HepG2 (cell line): ENCODE data around the gene LRP1B. TPM values are rescaled to one million over a fixed set of nuclear protein-coding genes. Genes with fewer than 3 reads are reported as not detected.

Experiments used
- ATAC-seq: fragments of 200-7000 bp; cut with Tn5 transposase; 3 replicates; pipeline ENCODE4 v1.9.1; 2020; ENCODE audit warnings: mild to moderate bottlenecking, moderate library complexity
- BruUV-seq: library from RNA; stranded (reverse); fragments of 400-500 nt; replicated peaks from 2 replicates; lab custom pipeline; 2021; lab: Mats Ljungman, UMichigan
- CTCF ChIA-PET: fragments of 300-600 bp; formaldehyde crosslinking; extraction: SDS; loops from one replicate; lab custom pipeline; 2021; ENCODE audit warnings: low total read pairs, inconsistent platforms, low intra/inter-chr PET ratio; lab: Yijun Ruan, JAX
- POLR2A ChIA-PET: fragments of 350-600 bp; sonication (Branson Sonifier 250); formaldehyde crosslinking; loops from one replicate; lab custom pipeline; 2020; ENCODE audit warnings: antibody characterized with exemption, inconsistent platforms; lab: Yijun Ruan, JAX
- DNase-seq: peaks from one replicate; pipeline ENCODE4 v3.0.0-alpha.2; 2015; ENCODE audit warnings: low spot score
- FAIRE-seq: peaks from 3 replicates; lab custom pipeline; 2011; peaks lifted over from hg19 to GRCh38; lab: Jason Lieb, UNC
- H2AFZ ChIP-seq: one replicate; pipeline ENCODE4 v1.6.1; 2011; ENCODE audit warnings: low read length, inconsistent platforms
- H3K27ac ChIP-seq: fragments of 300-600 bp; 3 replicates; pipeline ENCODE4 v1.8.0; 2011; ENCODE audit warnings: mixed run types, mild to moderate bottlenecking, mixed read lengths, low read length, inconsistent platforms; ENCODE audit not compliant: insufficient read depth; ENCODE audit errors: extremely low read length
- H3K27me3 ChIP-seq, 2 experiments: fragments of 200-600 bp in 1 of 2; 2 replicates in 1 of 2; 3 replicates in 1 of 2; pipeline versions ENCODE4 v1.6.0 to v1.8.0; 2011; ENCODE audit warnings: low read length in 2 of 2, mild to moderate bottlenecking in 2 of 2, moderate library complexity in 2 of 2, inconsistent platforms in 1 of 2; ENCODE audit not compliant: insufficient read depth in 2 of 2, control insufficient read depth in 1 of 2
- H3K36me3 ChIP-seq, 2 experiments: fragments of 200-600 bp in 1 of 2; replicated peaks in 1 of 2; 2 replicates in 1 of 2; 3 replicates in 1 of 2; pipeline versions ENCODE4 v1.5.1 to v1.8.0; 2011; ENCODE audit warnings: low read length in 2 of 2, inconsistent platforms in 1 of 2; ENCODE audit not compliant: insufficient read depth in 2 of 2, control insufficient read depth in 1 of 2
- H3K4me1 ChIP-seq: 2 replicates; pipeline ENCODE4 v1.5.1; 2012; ENCODE audit warnings: low read length, inconsistent platforms; ENCODE audit not compliant: insufficient read depth
- H3K4me2 ChIP-seq: 2 replicates; pipeline ENCODE4 v1.6.0; 2011; ENCODE audit warnings: low read depth, low read length, inconsistent platforms
- H3K4me3 ChIP-seq, 3 experiments: fragments of 200-600 bp in 1 of 3; sonication (generic), shearing (Covaris generic) in 1 of 3; replicated peaks in 1 of 3; 2 replicates each; pipeline ENCODE4 v1.5.1; 2011 to 2016; ENCODE audit warnings: low read length in 3 of 3, inconsistent platforms in 2 of 3, low read depth in 2 of 3, mild to moderate bottlenecking in 2 of 3, control low read depth in 1 of 3, mixed read lengths in 1 of 3; ENCODE audit not compliant: insufficient read depth in 1 of 3
- H3K79me2 ChIP-seq: one replicate; pipeline ENCODE4 v1.6.1; 2011; ENCODE audit warnings: low read length, inconsistent platforms; ENCODE audit not compliant: insufficient read depth
- H3K9ac ChIP-seq: 2 replicates; pipeline ENCODE4 v1.6.0; 2011; ENCODE audit warnings: mild to moderate bottlenecking, low read depth, low read length, inconsistent platforms; ENCODE audit not compliant: insufficient read depth
- H3K9me3 ChIP-seq: 2 replicates; pipeline ENCODE4 v1.5.1; 2012; ENCODE audit warnings: mild to moderate bottlenecking, low read length
- H4K20me1 ChIP-seq: 2 replicates; pipeline ENCODE4 v1.6.0; 2011; ENCODE audit warnings: inconsistent platforms, mild to moderate bottlenecking, low read length, moderate library complexity; ENCODE audit not compliant: insufficient read depth
- ARNTL ChIP-seq: sonication (generic); formaldehyde crosslinking; IDR thresholded peaks from 2 replicates; pipeline ENCODE4 v1.4.0; 2020; ENCODE audit warnings: mild to moderate bottlenecking, missing genetic modification reagents
- CENPX ChIP-seq: sonication (generic); formaldehyde crosslinking; IDR thresholded peaks from 2 replicates; pipeline ENCODE4 v1.9.0; 2021; ENCODE audit warnings: mild to moderate bottlenecking, missing genetic modification reagents, moderate library complexity
- KLF16 ChIP-seq, 2 experiments: sonication (generic) in 1 of 2; formaldehyde crosslinking in 1 of 2; IDR thresholded peaks; 2 replicates each; pipeline versions ENCODE4 v1.6.1 to v1.8.0; 2016 to 2023; ENCODE audit warnings: missing genetic modification reagents in 2 of 2, missing compliant biosample characterization in 1 of 2
- NFE2L1 ChIP-seq: sonication (generic); formaldehyde crosslinking; IDR thresholded peaks from 2 replicates; pipeline ENCODE4 v1.4.0; 2020; ENCODE audit warnings: missing genetic modification reagents, mild to moderate bottlenecking, borderline replicate concordance
- PLRG1 ChIP-seq: fragments of 450-650 bp; conservative IDR thresholded peaks from 2 replicates; pipeline ENCODE4 v1.6.1; 2016
- SRSF4 ChIP-seq: fragments of 200-400 bp; formaldehyde crosslinking; IDR thresholded peaks from one replicate; pipeline ENCODE4 v1.6.1; 2018; ENCODE audit warnings: mild to moderate bottlenecking, low read depth, low read length, moderate library complexity; ENCODE audit not compliant: poor library complexity, severe bottlenecking
- TCF7L2 ChIP-seq: IDR thresholded peaks from 2 replicates; pipeline ENCODE4 v1.6.1; 2011; ENCODE audit warnings: mild to moderate bottlenecking, low read depth, low read length, moderate library complexity
- TEAD2 ChIP-seq: sonication (generic); formaldehyde crosslinking; IDR thresholded peaks from 2 replicates; pipeline ENCODE4 v1.9.0; 2021; ENCODE audit warnings: missing genetic modification reagents
- ZC3H4 ChIP-seq: sonication (generic); formaldehyde crosslinking; IDR thresholded peaks from 2 replicates; pipeline ENCODE4 v1.4.0; 2020; ENCODE audit warnings: missing genetic modification reagents, borderline replicate concordance
- ZFAT ChIP-seq: sonication (generic); formaldehyde crosslinking; conservative IDR thresholded peaks from 2 replicates; pipeline ENCODE4 v1.8.1; 2023; ENCODE audit warnings: missing genetic modification reagents, inconsistent platforms
- ZNF510 ChIP-seq: sonication (generic); formaldehyde crosslinking; IDR thresholded peaks from 2 replicates; pipeline ENCODE4 v1.4.0; 2020; ENCODE audit warnings: low read depth, mild to moderate bottlenecking, missing genetic modification reagents
- ZNF513 ChIP-seq: sonication (generic); formaldehyde crosslinking; conservative IDR thresholded peaks from 2 replicates; pipeline ENCODE4 v1.5.0; 2020; ENCODE audit warnings: missing genetic modification reagents
- in situ Hi-C: cut with HindIII; loops from 2 replicates; pipeline ENCODE4 v1.10.0; 2017; ENCODE audit warnings: low pct_unique_long_range_greater_than_20kb; ENCODE audit not compliant: extremely low pct_ligation_motif_present
- intact Hi-C: fragments of 100-400 bp; cut with micrococcal nuclease; formaldehyde crosslinking; loops from one replicate; pipeline ENCODE4 v1.10.0; 2022; ENCODE audit not compliant: unreplicated experiment
- polyA plus RNA-seq, 8 experiments: library from polyadenylated mRNA; depleted of rRNA in 3 of 8; stranded (reverse) in 7 of 8; unstranded in 1 of 8; fragments of >200 nt; fragmentation: Illumina TruSeq in 4 of 8; extraction: Trizol in 4 of 8; gene quantifications; 2 replicates each; pipeline versions ENCODE4 v1.2.1 to v1.2.3, GENCODE V29; 2011 to 2016; ENCODE audit warnings: low read depth in 4 of 8, missing spikeins in 1 of 8, mixed read lengths in 1 of 8; ENCODE audit not compliant: insufficient read depth in 1 of 8
- total RNA-seq, 5 experiments: library from RNA; depleted of rRNA; stranded (reverse); fragments of >200 nt; fragmentation: Illumina TruSeq; extraction: Trizol; gene quantifications; 2 replicates each; pipeline ENCODE4 v1.2.3, GENCODE V29; 2016; ENCODE audit warnings: low read depth in 1 of 5
- TF ChIP-seq, protein P1 (sequence below), 2 experiments: sonication (generic) in 1 of 2; formaldehyde crosslinking in 1 of 2; IDR thresholded peaks; 2 replicates each; pipeline versions ENCODE4 v1.6.1 to v1.9.0; 2014 to 2022; ENCODE audit warnings: antibody characterized with exemption in 1 of 2, borderline replicate concordance in 1 of 2, inconsistent platforms in 1 of 2, low read depth in 1 of 2, missing genetic modification reagents in 1 of 2

The LRP1B gene
- total and polyA plus RNA-seq, 2 of the 13 experiments (the other 11 are each of a cell fraction or from before 2014, with no cell fraction given): 0.04 TPM; not detected in 1

GRCh38 chr2:141930803-141931202, 200.0 kb downstream of the LRP1B start:
- Histone ChIP-seq H3K4me1 (no peaks in the 10 kb centered on the region), H3K4me2 (no peak overlapping the region), H2AFZ (no peak overlapping the region), H3K36me3 (no peaks in the 10 kb centered on the region), H3K27ac (no peak overlapping the region), H4K20me1 (no peaks in the 10 kb centered on the region), H3K4me3 (no peak overlapping the region), H3K9me3 (no peaks in the 10 kb centered on the region), H3K9ac (no peak overlapping the region), H3K27me3 (no peaks in the 10 kb centered on the region), H3K79me2 (no peaks in the 10 kb centered on the region)
- no TSS peak for BruUV-seq
- TF ChIP-seq TEAD2: no peak
- no peak for TF ChIP-seq ARNTL (CRISPR knock-in tag)
- TF ChIP-seq ZNF513 (CRISPR knock-in tag): no peak
- TF ChIP-seq, protein P1, sequence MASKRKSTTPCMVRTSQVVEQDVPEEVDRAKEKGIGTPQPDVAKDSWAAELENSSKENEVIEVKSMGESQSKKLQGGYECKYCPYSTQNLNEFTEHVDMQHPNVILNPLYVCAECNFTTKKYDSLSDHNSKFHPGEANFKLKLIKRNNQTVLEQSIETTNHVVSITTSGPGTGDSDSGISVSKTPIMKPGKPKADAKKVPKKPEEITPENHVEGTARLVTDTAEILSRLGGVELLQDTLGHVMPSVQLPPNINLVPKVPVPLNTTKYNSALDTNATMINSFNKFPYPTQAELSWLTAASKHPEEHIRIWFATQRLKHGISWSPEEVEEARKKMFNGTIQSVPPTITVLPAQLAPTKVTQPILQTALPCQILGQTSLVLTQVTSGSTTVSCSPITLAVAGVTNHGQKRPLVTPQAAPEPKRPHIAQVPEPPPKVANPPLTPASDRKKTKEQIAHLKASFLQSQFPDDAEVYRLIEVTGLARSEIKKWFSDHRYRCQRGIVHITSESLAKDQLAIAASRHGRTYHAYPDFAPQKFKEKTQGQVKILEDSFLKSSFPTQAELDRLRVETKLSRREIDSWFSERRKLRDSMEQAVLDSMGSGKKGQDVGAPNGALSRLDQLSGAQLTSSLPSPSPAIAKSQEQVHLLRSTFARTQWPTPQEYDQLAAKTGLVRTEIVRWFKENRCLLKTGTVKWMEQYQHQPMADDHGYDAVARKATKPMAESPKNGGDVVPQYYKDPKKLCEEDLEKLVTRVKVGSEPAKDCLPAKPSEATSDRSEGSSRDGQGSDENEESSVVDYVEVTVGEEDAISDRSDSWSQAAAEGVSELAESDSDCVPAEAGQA (IDR thresholded peaks at IDR 0.05; ENCODE audit: low read depth): no peak
- TF ChIP-seq, protein P1 (CRISPR knock-in tag; IDR thresholded peaks at IDR 0.05; ENCODE audit: borderline replicate concordance): no peak
- no peak for TF ChIP-seq NFE2L1
- no peak for TF ChIP-seq SRSF4
- TF ChIP-seq CENPX: no peak
- TF ChIP-seq ZFAT (CRISPR knock-in tag): no peak
- TF ChIP-seq KLF16 (CRISPR knock-in tag; IDR thresholded peaks at IDR 0.05): no peak
- TF ChIP-seq TCF7L2: no peak
- TF ChIP-seq ZC3H4: no peak
- no peak for TF ChIP-seq PLRG1
- TF ChIP-seq ZNF510 (CRISPR knock-in tag): no peak
- no peak for DNase-seq
- no peak for ATAC-seq
- ChIA-PET CTCF (no interaction called here), POLR2A (no interaction called here)
- intact Hi-C loops: no loop called here
- no peak for FAIRE-seq
- in situ Hi-C loops: no loop called here
